GM12878 (cell line): ENCODE results near the gene ZNF180. TPM values are rescaled to one million over a fixed set of nuclear protein-coding genes. Genes with fewer than 3 reads are reported as not detected.

ENCODE experiments used
- ATAC-seq: fragments of 200-7000 bp; cut with Tn5 transposase; 3 replicates; pipeline ENCODE4 v1.9.1; 2020; ENCODE audit warnings: mild to moderate bottlenecking, moderate library complexity
- BruUV-seq: library from RNA; stranded (reverse); fragments of 400-500 nt; replicated peaks from 2 replicates; lab custom pipeline; 2021; lab: Mats Ljungman, UMichigan
- CTCF ChIA-PET: fragments of 300-600 bp; sonication (Branson Sonifier 250); formaldehyde crosslinking; extraction: SDS; loops from one replicate; lab custom pipeline; 2021; ENCODE audit warnings: inconsistent platforms; lab: Yijun Ruan, JAX
- POLR2A ChIA-PET: fragments of 350-600 bp; formaldehyde crosslinking; extraction: SDS; loops from one replicate; lab custom pipeline; 2021; ENCODE audit warnings: inconsistent platforms; lab: Charles Lee
- RAD21 ChIA-PET: fragments of 300-600 bp; sonication (Branson Sonifier 250); formaldehyde crosslinking; loops from one replicate; lab custom pipeline; 2023; ENCODE audit warnings: antibody characterized with exemption; ENCODE audit not compliant: unreplicated experiment; lab: Charles Lee
- SMC1A ChIA-PET: fragments of 300-600 bp; sonication (Branson Sonifier 250); formaldehyde crosslinking; loops from one replicate; lab custom pipeline; 2023; ENCODE audit not compliant: unreplicated experiment, uncharacterized antibody; lab: Charles Lee
- DNase-seq: peaks from one replicate; pipeline ENCODE4 v3.0.0-alpha.2; 2011; ENCODE audit warnings: low read depth, low spot score
- FAIRE-seq: peaks from 3 replicates; lab custom pipeline; 2011; peaks lifted over from hg19 to GRCh38; lab: Jason Lieb, UNC
- H2AFZ ChIP-seq: 2 replicates; pipeline ENCODE4 v1.6.0; 2011; ENCODE audit warnings: low read depth, low read length, control low read depth; ENCODE audit not compliant: control insufficient read depth
- H3K27ac ChIP-seq: 2 replicates; pipeline ENCODE4 v1.5.1; 2011; ENCODE audit warnings: control low read depth; ENCODE audit not compliant: control insufficient read depth, insufficient read depth
- H3K27me3 ChIP-seq, 2 experiments: replicated peaks in 1 of 2; 2 replicates each; pipeline versions ENCODE4 v1.6.0 to v1.6.1; 2011; ENCODE audit warnings: low read length in 1 of 2; ENCODE audit not compliant: control insufficient read depth in 2 of 2, insufficient read depth in 2 of 2
- H3K36me3 ChIP-seq, 2 experiments: 2 replicates each; pipeline ENCODE4 v1.5.1; 2011; ENCODE audit warnings: low read length in 1 of 2; ENCODE audit not compliant: control insufficient read depth in 2 of 2, insufficient read depth in 2 of 2
- H3K4me1 ChIP-seq: 2 replicates; pipeline ENCODE4 v1.6.1; 2011; ENCODE audit warnings: mild to moderate bottlenecking, low read length, moderate library complexity, mixed read lengths; ENCODE audit not compliant: control insufficient read depth, insufficient read depth
- H3K4me2 ChIP-seq: 2 replicates; pipeline ENCODE4 v1.6.0; 2011; ENCODE audit warnings: control low read depth; ENCODE audit not compliant: control insufficient read depth, insufficient read depth
- H3K4me3 ChIP-seq: fragments of 200-600 bp; sonication (generic); 2 replicates; pipeline ENCODE4 v1.5.1; 2016
- H3K79me2 ChIP-seq: 2 replicates; pipeline ENCODE4 v1.6.0; 2011; ENCODE audit warnings: low read length; ENCODE audit not compliant: control insufficient read depth, insufficient read depth
- H3K9ac ChIP-seq: 2 replicates; pipeline ENCODE4 v1.8.0; 2011; ENCODE audit warnings: low read length, control low read depth, mixed read lengths; ENCODE audit not compliant: control insufficient read depth, insufficient read depth
- H3K9me3 ChIP-seq: replicated peaks from 3 replicates; pipeline ENCODE4 v1.5.1; 2011; ENCODE audit warnings: mild to moderate bottlenecking, low read length; ENCODE audit not compliant: control insufficient read depth, insufficient read depth
- H4K20me1 ChIP-seq: 2 replicates; pipeline ENCODE4 v1.6.0; 2011; ENCODE audit not compliant: control insufficient read depth, insufficient read depth
- ATF7 ChIP-seq: fragments of 450-650 bp; IDR thresholded peaks from 2 replicates; pipeline ENCODE4 v1.6.1; 2016; ENCODE audit warnings: low read depth, mild to moderate bottlenecking
- CBFB ChIP-seq: IDR thresholded peaks from 2 replicates; pipeline ENCODE4 v1.6.1; 2016; ENCODE audit warnings: antibody characterized with exemption, low read depth
- GATAD2B ChIP-seq: fragments of 450-650 bp; conservative IDR thresholded peaks from 2 replicates; pipeline ENCODE4 v1.6.1; 2017; ENCODE audit warnings: low read depth, mild to moderate bottlenecking, moderate library complexity
- KLF5 ChIP-seq: fragments of 450-650 bp; IDR thresholded peaks from 2 replicates; pipeline ENCODE4 v1.6.1; 2014; ENCODE audit warnings: mild to moderate bottlenecking; ENCODE audit not compliant: partially characterized antibody
- NBN ChIP-seq: fragments of 450-650 bp; IDR thresholded peaks from 2 replicates; pipeline ENCODE4 v1.6.1; 2016
- PAX8 ChIP-seq: fragments of 450-650 bp; IDR thresholded peaks from 2 replicates; pipeline ENCODE4 v1.6.1; 2017; ENCODE audit warnings: mild to moderate bottlenecking, moderate library complexity
- POLR2AphosphoS2 ChIP-seq: IDR thresholded peaks from 2 replicates; pipeline ENCODE4 v1.6.1; 2011; ENCODE audit warnings: low read depth, mild to moderate bottlenecking, low read length, improper control_type of control experiment, moderate library complexity
- POLR2AphosphoS5 ChIP-seq: IDR thresholded peaks from 2 replicates; pipeline ENCODE4 v1.6.1; 2011; ENCODE audit warnings: mild to moderate bottlenecking, low read length, inconsistent platforms
- SREBF2 ChIP-seq: IDR thresholded peaks from 2 replicates; pipeline ENCODE4 v1.6.1; 2012; ENCODE audit warnings: mild to moderate bottlenecking, low read length
- STAT3 ChIP-seq: IDR thresholded peaks from 2 replicates; pipeline ENCODE4 v1.6.1; 2011; ENCODE audit warnings: low read depth, low read length, improper control_type of control experiment
- TCF12 ChIP-seq: IDR thresholded peaks from 2 replicates; pipeline ENCODE4 v1.6.1; 2011; ENCODE audit warnings: low read depth, mild to moderate bottlenecking, low read length
- ZNF24 ChIP-seq: fragments of 450-650 bp; IDR thresholded peaks from 2 replicates; pipeline ENCODE4 v1.6.1; 2017; ENCODE audit warnings: antibody characterized with exemption, mild to moderate bottlenecking
- ZNF384 ChIP-seq: IDR thresholded peaks from 2 replicates; pipeline ENCODE4 v1.6.1; 2012; ENCODE audit warnings: low read depth, mild to moderate bottlenecking, low read length, improper control_type of control experiment, borderline replicate concordance
- WGBS: methylation state at CpG from one replicate; pipeline ENCODE4 v1.1.6; 2016; ENCODE audit warnings: low lambda C conversion rate; ENCODE audit not compliant: insufficient replicate concordance, insufficient coverage; ENCODE audit errors: missing lambda C conversion rate; 5-methylcytosine and 5-hydroxymethylcytosine counted together
- in situ Hi-C: fragments of 300-500 bp; cut with MboI; formaldehyde crosslinking; loops from 9 replicates; pipeline ENCODE4 v1.14.3; 2018; ENCODE audit warnings: mixed read lengths
- intact Hi-C: fragments of 100-400 bp; cut with micrococcal nuclease; formaldehyde crosslinking; loops from one replicate; pipeline ENCODE4 v1.14.2; 2022; ENCODE audit not compliant: unreplicated experiment
- polyA plus RNA-seq, 11 experiments: library from polyadenylated mRNA; depleted of rRNA in 4 of 11; unstranded in 6 of 11; stranded (reverse) in 5 of 11; fragments of >200 nt; fragmentation: Nextera tagmentation in 4 of 11; fragmentation: Illumina TruSeq in 1 of 11; extraction: Ambion mirVana in 4 of 11; extraction: Trizol in 1 of 11; gene quantifications; 1 replicate in 1 of 11; 2 replicates in 10 of 11; pipeline versions ENCODE4 v1.2.1 to v1.2.3, GENCODE V29; 2011 to 2016; ENCODE audit warnings: inconsistent platforms in 2 of 11, missing spikeins in 2 of 11, low read depth in 1 of 11
- total RNA-seq, 4 experiments: library from RNA; depleted of rRNA in 3 of 4; stranded (reverse); fragments of >200 nt in 3 of 4; fragmentation: Illumina TruSeq in 1 of 4; extraction: Trizol in 1 of 4; gene quantifications; 2 replicates each; pipeline versions ENCODE4 v1.2.1 to v1.2.3, GENCODE V29; 2013 to 2021
- TF ChIP-seq, protein P1 (sequence below): IDR thresholded peaks from 2 replicates; pipeline ENCODE4 v1.6.1; 2012; ENCODE audit warnings: improper control_type of control experiment, low read depth, low read length; ENCODE audit not compliant: insufficient replicate concordance
- TF ChIP-seq, protein P2 (sequence below): fragments of 450-650 bp; IDR thresholded peaks from 2 replicates; pipeline ENCODE4 v1.6.1; 2017; ENCODE audit warnings: low read depth, mild to moderate bottlenecking, moderate library complexity
- TF ChIP-seq, protein P3 (sequence below): fragments of 450-650 bp; IDR thresholded peaks from 2 replicates; pipeline ENCODE4 v1.6.1; 2018; ENCODE audit warnings: mild to moderate bottlenecking, low read depth, moderate library complexity; ENCODE audit not compliant: partially characterized antibody

The ZNF180 gene
- total and polyA plus RNA-seq, 10 of the 15 experiments (the other 5 are each of a cell fraction or from before 2014, with no cell fraction given), result 1.6 to 9.0 (median 5.5) TPM

DNA sequence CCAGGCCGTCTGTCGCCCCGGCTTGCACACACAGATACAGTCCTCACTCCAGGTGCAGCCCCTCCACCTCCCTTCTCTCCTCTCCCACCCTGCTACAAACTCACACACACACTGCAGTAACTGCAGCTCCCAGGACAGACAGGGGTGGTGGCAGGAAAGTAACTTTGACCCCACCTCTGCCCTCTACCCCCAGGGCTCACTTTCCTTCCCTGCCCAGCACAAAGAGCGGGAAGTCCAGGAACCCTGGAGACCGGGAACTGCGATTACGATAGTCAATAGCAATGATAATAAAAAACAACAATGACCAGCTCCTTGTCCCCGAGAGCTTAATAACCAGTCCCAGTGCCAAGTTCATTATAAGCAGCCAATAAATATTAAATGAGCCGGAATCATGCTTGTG, 29.2 kb upstream of the ZNF180 start, which contains the start of gene CEACAM20 (continued):
- TF ChIP-seq NBN, result no peak
- no peak for TF ChIP-seq ATF7
- TF ChIP-seq, protein P1, sequence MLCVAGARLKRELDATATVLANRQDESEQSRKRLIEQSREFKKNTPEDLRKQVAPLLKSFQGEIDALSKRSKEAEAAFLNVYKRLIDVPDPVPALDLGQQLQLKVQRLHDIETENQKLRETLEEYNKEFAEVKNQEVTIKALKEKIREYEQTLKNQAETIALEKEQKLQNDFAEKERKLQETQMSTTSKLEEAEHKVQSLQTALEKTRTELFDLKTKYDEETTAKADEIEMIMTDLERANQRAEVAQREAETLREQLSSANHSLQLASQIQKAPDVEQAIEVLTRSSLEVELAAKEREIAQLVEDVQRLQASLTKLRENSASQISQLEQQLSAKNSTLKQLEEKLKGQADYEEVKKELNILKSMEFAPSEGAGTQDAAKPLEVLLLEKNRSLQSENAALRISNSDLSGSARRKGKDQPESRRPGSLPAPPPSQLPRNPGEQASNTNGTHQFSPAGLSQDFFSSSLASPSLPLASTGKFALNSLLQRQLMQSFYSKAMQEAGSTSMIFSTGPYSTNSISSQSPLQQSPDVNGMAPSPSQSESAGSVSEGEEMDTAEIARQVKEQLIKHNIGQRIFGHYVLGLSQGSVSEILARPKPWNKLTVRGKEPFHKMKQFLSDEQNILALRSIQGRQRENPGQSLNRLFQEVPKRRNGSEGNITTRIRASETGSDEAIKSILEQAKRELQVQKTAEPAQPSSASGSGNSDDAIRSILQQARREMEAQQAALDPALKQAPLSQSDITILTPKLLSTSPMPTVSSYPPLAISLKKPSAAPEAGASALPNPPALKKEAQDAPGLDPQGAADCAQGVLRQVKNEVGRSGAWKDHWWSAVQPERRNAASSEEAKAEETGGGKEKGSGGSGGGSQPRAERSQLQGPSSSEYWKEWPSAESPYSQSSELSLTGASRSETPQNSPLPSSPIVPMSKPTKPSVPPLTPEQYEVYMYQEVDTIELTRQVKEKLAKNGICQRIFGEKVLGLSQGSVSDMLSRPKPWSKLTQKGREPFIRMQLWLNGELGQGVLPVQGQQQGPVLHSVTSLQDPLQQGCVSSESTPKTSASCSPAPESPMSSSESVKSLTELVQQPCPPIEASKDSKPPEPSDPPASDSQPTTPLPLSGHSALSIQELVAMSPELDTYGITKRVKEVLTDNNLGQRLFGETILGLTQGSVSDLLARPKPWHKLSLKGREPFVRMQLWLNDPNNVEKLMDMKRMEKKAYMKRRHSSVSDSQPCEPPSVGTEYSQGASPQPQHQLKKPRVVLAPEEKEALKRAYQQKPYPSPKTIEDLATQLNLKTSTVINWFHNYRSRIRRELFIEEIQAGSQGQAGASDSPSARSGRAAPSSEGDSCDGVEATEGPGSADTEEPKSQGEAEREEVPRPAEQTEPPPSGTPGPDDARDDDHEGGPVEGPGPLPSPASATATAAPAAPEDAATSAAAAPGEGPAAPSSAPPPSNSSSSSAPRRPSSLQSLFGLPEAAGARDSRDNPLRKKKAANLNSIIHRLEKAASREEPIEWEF, result no peak
- TF ChIP-seq POLR2AphosphoS2, result no peak
- TF ChIP-seq TCF12, result no peak
- TF ChIP-seq ZNF384, result no peak
- no peak for TF ChIP-seq SREBF2
- TF ChIP-seq, all 136 proteins: peak for 0

DNA sequence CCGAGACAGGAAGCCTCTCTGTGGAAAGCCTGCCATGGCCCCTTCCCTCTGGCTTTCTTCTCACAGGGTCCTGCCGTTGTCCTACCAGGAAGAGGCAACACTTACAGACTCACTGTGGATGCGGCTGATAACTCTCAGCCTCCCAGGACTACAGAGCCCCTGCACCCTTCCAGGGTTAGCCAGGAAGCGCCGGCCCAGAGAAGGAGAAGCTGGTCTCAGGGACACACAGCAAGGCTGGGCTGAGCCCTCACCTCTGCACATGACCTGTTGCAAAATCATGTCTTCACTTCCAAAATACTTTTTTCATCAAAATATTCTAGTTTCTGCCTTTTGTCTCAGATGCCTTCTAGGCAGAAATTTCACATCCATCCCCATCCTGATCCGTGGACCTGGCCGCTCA, 27.2 kb upstream of the ZNF180 start:
- Histone ChIP-seq H3K4me2 (no peak overlapping the region), H3K79me2 (no peaks in the 10 kb centered on the region), H3K27me3 (no peaks in the 10 kb centered on the region), H3K9ac (no peak overlapping the region), H3K36me3 (no peaks in the 10 kb centered on the region), H3K27ac (no peak overlapping the region), H2AFZ (no peak overlapping the region), H4K20me1 (no peaks in the 10 kb centered on the region), H3K4me1 (no peaks in the 10 kb centered on the region), H3K9me3 (no peaks in the 10 kb centered on the region; the same call in 2 of the 3 replicates), H3K4me3 (no peak overlapping the region)
- ATAC-seq (no peak), DNase-seq (no peak), FAIRE-seq (no peak)
- RAD21 ChIA-PET, result no interaction called here
- WGBS, result 50% methylated on average over 7 of the region's 7 CpGs
- TF ChIP-seq GATAD2B (no peak), POLR2AphosphoS5 (no peak), CBFB (no peak), ZNF24 (no peak), PAX8 (no peak), KLF5 (no peak), SREBF2 (no peak), STAT3 (no peak)
- TF ChIP-seq, protein P2, sequence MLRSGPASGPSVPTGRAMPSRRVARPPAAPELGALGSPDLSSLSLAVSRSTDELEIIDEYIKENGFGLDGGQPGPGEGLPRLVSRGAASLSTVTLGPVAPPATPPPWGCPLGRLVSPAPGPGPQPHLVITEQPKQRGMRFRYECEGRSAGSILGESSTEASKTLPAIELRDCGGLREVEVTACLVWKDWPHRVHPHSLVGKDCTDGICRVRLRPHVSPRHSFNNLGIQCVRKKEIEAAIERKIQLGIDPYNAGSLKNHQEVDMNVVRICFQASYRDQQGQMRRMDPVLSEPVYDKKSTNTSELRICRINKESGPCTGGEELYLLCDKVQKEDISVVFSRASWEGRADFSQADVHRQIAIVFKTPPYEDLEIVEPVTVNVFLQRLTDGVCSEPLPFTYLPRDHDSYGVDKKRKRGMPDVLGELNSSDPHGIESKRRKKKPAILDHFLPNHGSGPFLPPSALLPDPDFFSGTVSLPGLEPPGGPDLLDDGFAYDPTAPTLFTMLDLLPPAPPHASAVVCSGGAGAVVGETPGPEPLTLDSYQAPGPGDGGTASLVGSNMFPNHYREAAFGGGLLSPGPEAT, result no peak
- TF ChIP-seq, protein P3, sequence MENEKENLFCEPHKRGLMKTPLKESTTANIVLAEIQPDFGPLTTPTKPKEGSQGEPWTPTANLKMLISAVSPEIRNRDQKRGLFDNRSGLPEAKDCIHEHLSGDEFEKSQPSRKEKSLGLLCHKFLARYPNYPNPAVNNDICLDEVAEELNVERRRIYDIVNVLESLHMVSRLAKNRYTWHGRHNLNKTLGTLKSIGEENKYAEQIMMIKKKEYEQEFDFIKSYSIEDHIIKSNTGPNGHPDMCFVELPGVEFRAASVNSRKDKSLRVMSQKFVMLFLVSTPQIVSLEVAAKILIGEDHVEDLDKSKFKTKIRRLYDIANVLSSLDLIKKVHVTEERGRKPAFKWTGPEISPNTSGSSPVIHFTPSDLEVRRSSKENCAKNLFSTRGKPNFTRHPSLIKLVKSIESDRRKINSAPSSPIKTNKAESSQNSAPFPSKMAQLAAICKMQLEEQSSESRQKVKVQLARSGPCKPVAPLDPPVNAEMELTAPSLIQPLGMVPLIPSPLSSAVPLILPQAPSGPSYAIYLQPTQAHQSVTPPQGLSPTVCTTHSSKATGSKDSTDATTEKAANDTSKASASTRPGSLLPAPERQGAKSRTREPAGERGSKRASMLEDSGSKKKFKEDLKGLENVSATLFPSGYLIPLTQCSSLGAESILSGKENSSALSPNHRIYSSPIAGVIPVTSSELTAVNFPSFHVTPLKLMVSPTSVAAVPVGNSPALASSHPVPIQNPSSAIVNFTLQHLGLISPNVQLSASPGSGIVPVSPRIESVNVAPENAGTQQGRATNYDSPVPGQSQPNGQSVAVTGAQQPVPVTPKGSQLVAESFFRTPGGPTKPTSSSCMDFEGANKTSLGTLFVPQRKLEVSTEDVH, result no peak
- POLR2A ChIA-PET, result no interaction called here
- no TSS peak for BruUV-seq
- intact Hi-C loops (no loop called here), in situ Hi-C loops (no loop called here)
- SMC1A ChIA-PET, result no interaction called here
- CTCF ChIA-PET, result no interaction called here
